ENCODE results near the gene VIPR2. TPM values are rescaled to one million over a fixed set of nuclear protein-coding genes. Genes with fewer than 3 reads are reported as not detected.

Gene VIPR2
- total and polyA plus RNA-seq, 2 experiments from 2014 or later: 1.3 to 2.7 TPM

- no peak for ATAC-seq
These were observed 110.3 kb downstream of the VIPR2 start for GRCh38 chr7:159034394-159034793.

More at GRCh38 chr7:159034394-159034793, 110.3 kb downstream of the VIPR2 start:
- H3K36me3 Mint-ChIP-seq (ENCODE audit: low read depth): no peaks in the 10 kb centered on the region; the same call in 2 of the 3 replicates
- TF ChIP-seq ZNF331 (CRISPR knock-in tag; IDR thresholded peaks at IDR 0.05; ENCODE audit: low read depth): no peak
- no peak for TF ChIP-seq CREB1 (CRISPR knock-in tag; IDR thresholded peaks at IDR 0.05; ENCODE audit: low read depth)
- no peak for TF ChIP-seq ZNF114 (CRISPR knock-in tag; IDR thresholded peaks at IDR 0.05)
- TF ChIP-seq CTCF (conservative IDR thresholded peaks at IDR 0.05; ENCODE audit: low read depth in 2 of 2): no peak
- TF ChIP-seq NANOG (IDR thresholded peaks at IDR 0.05; ENCODE audit: borderline replicate concordance): no peak
- TF ChIP-seq STAT1 (IDR thresholded peaks at IDR 0.05; ENCODE audit: unreplicated experiment): no peak
- no peak for TF ChIP-seq EZH2phosphoT487 (IDR thresholded peaks at IDR 0.05; ENCODE audit: unreplicated experiment)
- TF ChIP-seq ZNF462 (CRISPR knock-in tag; IDR thresholded peaks at IDR 0.05): no peak
- no peak for TF ChIP-seq JUNB (IDR thresholded peaks at IDR 0.05; ENCODE audit: unreplicated experiment)
- no peak for TF ChIP-seq ETS1 (IDR thresholded peaks at IDR 0.05)
- TF ChIP-seq POLR2AphosphoS5 (IDR thresholded peaks at IDR 0.05; ENCODE audit: low read depth): no peak
- TF ChIP-seq EZH2 (IDR thresholded peaks at IDR 0.05; ENCODE audit: low read depth, unreplicated experiment): no peak
- no peak for TF ChIP-seq REST (IDR thresholded peaks at IDR 0.05; ENCODE audit: unreplicated experiment)
- Histone ChIP-seq H3K9me2 (ENCODE audit: insufficient read depth) (no peaks in the 10 kb centered on the region), H3F3A (replicated peaks; ENCODE audit: low read depth) (no peaks in the 10 kb centered on the region), H4K20me1 (replicated peaks; ENCODE audit: insufficient read depth) (no peaks in the 10 kb centered on the region), H3K27me3 (ENCODE audit: insufficient read depth) (no peaks in the 10 kb centered on the region), H2AFZ (no peak overlapping the region), H3K4me2 (no peak overlapping the region), H3K4me1 (ENCODE audit: insufficient read depth) (peaks cover 4% of the 10 kb centered on the region; the same call in 1 of the 2 replicates), H3K27ac (ENCODE audit: low read depth) (no peak overlapping the region), H3K79me2 (replicated peaks; ENCODE audit: insufficient read depth) (no peaks in the 10 kb centered on the region), H3K4me3 (no peak overlapping the region), H3K36me3 (ENCODE audit: insufficient read depth) (no peaks in the 10 kb centered on the region)
- no peak overlapping the region for H3K4me3 Mint-ChIP-seq
- H3K27me3 Mint-ChIP-seq (ENCODE audit: insufficient read depth, low read depth, poor library complexity): peaks cover 5% of the 10 kb centered on the region
- no peak for DNase-seq (ENCODE audit: low spot score)
- peaks cover 59% of the 10 kb centered on the region for H3K9me3 Mint-ChIP-seq
- no peak overlapping the region for H3K27ac Mint-ChIP-seq
- peaks cover 6% of the 10 kb centered on the region for H3K4me1 Mint-ChIP-seq

All from GM23338 (cell line).